HPDE6-E6E7 (cell line): ENCODE measurements around the gene TBL1XR1.
A peak's percentile ranks its signal among the peaks of the same experiment; 100 is the strongest.

ENCODE experiments used
- DNase-seq: peaks from one replicate; pipeline ENCODE4 v3.0.0; 2011; ENCODE audit warnings: missing footprints; ENCODE audit errors: extremely low spot score

TBL1XR1 gene

GRCh38 chr3:177197041-177197726 is at the start of gene TBL1XR1:
TSS of gene TBL1XR1 (minus strand) at chr3:177197482. CDS start at chr3:177064977, 132,505 bp downstream.
- DNase-seq: peak; percentile 72

DNA sequence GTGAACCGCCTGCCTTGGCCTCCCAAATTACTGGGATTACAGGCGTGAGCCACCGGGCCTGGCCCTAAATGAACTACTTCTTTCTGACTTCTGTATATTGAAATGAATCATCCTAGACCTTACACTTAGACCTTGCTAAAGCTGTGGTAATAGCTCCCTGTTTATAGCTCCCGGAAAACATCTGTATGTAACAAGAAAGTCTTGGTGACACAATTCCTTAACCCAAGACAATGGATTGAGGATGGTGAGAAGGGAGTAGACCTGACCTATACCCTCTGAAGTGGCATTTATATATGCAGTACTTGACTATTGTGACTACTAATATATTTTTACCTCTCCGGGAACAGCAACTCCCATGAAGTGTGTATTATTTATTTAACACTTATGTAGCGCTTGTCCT is 48.0 kb upstream of the TBL1XR1 start:
- no peak for DNase-seq

DNA sequence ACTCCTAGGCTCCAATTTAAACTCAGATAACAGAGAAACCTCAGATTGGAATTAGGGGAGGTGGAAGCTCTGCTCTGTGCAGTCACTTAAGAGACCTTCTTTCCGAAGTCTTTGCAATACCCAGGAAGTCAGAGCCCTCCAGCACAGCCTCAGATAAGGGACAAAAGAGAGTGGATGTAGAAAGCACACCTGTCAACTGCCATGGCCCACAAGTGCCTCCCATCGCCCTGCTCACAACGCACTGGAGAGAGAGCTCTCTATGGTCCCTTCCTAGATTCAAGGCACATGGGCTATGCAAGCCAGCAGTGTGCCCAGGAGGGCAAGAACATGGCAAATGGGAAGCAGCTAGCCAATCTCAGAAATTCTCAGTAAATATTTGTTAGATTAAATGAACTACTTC is 47.3 kb upstream of the TBL1XR1 start:
- DNase-seq: no peak

- no peak for DNase-seq
Measured at GRCh38 chr3:177238686-177239216, 41.5 kb upstream of the TBL1XR1 start.

- DNase-seq: no peak
Measured at GRCh38 chr3:177237206-177237605, 39.9 kb upstream of the TBL1XR1 start.

DNA sequence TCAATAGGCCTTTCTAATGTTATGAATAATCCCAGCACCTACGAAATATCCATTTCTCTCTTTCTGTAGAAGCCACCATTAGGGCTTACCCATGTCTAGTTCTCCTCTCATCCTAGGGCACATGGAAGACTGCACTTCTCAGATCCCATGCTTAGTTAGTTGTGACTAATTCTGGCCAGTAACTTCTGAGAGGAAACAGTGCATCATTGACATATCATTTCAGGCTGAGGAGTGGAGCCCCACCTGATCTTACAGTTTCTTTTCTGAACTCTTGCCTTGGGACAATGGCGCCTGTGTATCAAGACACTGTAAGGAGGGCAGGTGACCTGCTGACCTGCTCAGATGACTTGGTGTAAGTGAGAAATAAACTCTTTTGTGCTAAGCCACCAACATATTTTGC is 39.4 kb upstream of the TBL1XR1 start:
- no peak for DNase-seq

- no peak for DNase-seq
Measured at GRCh38 chr3:177234121-177234520, 36.8 kb upstream of the TBL1XR1 start.

DNA sequence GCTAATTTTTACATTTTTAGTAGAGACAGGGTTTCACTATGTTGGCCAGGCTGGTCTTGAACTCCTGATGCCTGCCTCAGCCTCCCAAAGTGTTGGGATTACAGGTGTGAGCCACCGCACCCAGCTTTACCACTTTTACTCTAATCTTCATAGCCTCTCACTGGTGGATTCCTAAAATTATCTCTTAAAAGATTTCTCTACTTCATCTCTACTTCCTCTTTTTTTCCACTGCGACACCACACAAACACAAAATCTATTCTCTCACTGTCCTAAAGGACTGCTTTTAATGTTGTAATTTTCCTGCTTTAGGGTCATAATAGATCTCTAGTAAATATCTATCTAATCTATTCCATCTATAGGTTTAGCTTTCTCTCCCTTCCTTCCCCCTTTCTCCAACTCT is 34.0 kb upstream of the TBL1XR1 start:
- DNase-seq: no peak

DNA sequence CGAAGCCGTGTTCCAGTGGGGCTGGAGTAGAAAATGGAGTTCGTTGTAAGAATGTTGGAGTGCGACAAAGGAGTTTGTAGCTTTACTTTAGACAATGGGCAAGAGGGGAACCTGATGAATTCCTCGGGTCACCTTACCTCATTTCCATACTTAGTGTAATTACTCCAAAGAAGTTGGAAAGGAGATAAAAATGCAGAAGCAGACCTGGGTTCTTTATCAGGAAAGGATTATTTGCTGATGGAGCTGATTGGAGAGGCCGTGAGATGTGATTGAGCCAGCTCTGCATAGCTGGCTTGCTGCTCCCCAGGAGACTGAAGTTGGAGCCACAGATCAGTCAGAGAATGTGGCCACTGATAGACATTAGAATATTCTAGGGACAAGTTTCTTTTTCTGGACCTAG is 33.4 kb upstream of the TBL1XR1 start:
- no peak for DNase-seq

- no peak for DNase-seq
Measured at GRCh38 chr3:177229791-177230190, 32.5 kb upstream of the TBL1XR1 start.

DNA sequence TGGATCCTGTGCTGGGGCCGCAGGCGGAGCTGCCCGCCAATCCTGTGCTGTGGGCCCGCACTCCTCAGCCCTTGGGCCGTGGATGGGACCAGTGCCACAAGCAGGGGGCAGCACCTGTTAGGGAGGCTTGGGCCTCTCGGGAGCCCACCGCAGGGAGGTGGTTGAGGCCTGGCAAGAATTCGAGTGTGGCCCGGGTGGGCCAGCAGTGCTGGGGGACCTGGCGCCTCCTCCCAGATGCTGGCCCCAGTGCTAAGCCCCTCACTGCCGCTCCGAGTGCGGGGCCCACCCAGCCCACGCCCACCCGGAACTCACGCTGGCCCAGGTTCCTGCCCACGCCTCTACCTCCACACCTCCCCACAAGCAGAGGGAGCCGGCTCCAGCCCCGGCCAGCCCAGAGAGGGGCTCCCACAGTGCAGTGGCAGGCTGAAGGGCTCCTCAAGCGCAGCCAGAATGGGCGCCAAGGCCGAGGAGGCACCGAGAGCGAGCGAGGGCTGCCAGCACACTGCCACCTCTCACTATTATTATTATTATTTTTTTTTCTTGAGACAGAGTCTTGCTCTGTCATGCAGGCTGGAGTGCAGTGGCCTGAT is 31.4 kb upstream of the TBL1XR1 start:
- DNase-seq: no peak

GRCh38 chr3:177224414-177224813 is 27.1 kb upstream of the TBL1XR1 start:
- DNase-seq: no peak

GRCh38 chr3:177221744-177222143 is 24.5 kb upstream of the TBL1XR1 start:
- no peak for DNase-seq

DNA sequence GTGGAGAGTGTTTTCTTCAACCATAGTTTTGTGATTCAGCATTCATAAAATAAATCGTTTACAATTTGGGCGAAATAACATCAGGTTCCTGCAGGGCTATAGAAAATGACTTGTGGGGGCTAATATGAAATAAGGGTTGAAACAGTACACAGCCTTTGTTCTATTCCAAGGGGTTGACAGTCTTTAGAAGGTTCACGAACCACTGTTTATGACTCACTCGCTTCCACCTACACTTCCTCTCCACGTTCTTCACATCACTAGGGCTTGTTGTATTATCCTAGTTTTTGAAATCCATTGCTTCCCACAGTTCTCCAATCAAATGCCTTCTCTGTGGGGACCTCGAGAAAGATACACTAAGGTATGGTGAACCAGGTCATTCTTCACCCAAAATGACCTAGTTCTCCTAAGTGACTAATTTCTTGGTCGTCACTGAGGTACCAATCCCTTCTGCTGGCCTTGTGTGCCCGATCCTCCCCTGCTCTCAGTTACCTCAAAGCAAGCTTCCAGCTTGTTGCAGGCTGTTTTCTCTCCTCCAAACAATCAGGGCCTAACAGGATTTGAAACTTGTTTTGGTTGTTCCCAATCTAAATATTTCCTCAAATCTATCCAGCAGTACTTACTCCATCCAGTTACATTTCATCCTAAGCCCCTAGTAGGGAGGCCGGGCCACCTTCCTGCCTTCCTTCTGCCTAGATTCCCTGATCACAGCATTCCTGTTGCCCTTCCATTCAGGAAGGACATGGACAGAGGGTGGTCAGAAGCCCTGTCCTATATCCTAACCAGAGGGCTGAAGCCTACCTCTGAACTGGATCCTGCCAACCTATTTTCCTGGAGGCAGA is 23.1 kb upstream of the TBL1XR1 start:
- no peak for DNase-seq

DNA sequence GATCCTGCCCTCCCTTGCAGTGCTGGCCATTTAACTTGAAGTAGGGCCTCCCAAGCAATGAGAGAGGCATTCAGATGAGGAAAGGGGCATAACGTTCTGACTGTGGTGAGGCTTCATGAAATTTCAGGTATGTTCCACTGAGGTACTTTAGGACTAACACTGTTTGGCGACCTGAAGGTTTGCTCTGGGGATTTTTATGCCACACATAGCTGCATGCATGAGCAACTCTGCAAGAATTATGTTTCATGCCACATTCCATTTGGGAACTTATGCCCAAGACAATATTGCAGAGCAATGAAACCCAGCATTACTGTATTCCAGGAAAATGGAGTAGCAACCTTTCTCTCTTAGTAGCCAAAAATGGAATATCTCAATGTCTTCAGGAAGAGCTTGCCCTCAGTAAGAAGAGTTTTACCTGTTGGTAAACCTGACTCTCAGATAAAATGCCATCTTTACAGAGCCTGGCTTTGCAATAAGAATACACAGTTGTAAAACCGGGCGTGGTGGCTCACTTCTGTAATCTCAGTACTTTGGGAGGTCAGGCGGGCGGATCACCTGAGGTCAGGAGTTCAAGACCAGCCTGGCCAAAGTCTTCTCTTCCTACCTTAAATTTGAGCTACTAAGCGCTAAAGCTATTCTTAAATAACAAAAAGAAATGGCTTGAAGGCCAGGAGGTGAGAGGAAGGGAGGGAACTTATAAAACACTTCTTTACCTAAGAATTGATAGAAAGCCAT is 16.7 kb upstream of the TBL1XR1 start:
- no peak for DNase-seq

DNA sequence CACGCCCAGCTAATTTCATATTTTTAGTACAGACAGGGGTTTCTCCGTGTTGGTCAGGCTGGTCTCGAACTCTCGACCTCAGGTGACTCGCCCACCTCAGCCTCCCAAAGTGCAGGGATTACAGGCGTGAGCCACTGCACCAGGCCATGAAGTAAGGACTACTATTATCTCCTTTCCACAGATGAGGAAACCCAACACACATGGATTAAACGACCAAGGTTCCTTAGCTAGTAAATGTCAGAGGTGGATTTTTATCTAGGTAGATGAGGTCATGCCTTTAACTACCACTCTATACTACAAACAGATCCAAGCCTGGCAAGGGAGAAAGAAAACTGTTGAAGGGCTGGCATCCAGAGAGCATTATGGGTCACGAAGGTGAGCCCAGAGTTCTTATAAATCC is 15.5 kb upstream of the TBL1XR1 start:
- no peak for DNase-seq

DNA sequence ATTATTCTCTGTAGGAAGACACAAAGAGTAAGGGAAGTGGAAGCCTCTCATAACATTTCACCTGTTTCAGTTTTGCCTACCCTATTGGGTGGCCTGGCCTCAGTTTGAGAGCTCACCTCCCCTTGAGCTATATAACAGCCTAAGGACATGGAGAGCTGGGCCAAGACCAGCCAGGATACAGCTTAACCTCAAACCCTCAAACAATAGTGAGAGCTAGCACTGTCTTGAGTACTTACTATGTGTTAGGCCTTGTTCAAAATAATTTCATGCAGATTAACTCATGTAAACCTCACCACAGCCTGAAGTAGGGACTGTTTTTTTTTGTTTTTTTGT is 15.0 kb upstream of the TBL1XR1 start:
- no peak for DNase-seq

GRCh38 chr3:177211503-177212277 is 14.4 kb upstream of the TBL1XR1 start:
- no peak for DNase-seq

DNA sequence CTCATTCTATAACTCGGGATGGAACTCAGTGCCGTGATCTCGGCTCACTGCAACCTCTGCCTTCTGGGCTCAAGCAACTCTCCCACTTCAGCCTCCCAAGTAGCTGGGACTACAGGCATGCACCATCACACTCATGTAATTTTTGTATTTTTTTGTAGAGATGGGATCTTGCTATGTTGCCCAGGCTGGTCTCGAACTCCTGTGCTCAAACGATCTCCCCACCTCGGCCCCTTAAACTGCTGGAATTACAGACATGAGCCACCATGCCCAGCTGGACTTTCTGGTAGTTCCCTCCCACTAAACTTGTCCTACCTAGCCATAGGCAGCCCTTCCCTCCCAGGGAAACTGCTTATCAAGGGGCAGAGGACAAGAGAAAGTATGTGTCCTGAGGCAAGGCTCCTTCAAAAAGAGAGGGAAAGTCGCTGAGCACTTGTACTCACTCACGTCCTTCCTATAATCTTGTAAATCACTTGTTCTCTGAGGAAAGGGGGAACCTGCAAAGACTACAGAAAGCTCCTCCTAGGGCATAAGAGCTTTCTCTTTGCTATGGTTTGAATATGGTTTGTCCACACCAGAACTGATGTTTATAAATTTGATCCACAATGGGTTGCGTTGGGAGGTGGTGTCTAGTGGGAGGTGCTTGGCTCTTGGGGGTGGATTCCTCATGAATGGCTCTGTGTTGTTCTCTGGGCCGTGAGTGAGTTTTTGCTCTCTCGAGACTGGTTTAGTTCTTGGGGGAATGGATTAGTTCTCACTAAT is 13.6 kb upstream of the TBL1XR1 start:
- DNase-seq: no peak

GRCh38 chr3:177209509-177209908 is 12.2 kb upstream of the TBL1XR1 start:
- DNase-seq: no peak

- no peak for DNase-seq
Measured at GRCh38 chr3:177208781-177209180, 11.5 kb upstream of the TBL1XR1 start.
